Vagina (tissue), 2 donors: ENCODE results near the gene ODAD3. TPM values are rescaled to one million over a fixed set of nuclear protein-coding genes. Genes with fewer than 3 reads are reported as not detected.

Source experiments
- DNase-seq, 2 donors: peaks; one replicate each; pipeline ENCODE4 v3.0.0-alpha.2; 2017; ENCODE audit errors: extremely low spot score in 2 of 2
- H3K27ac ChIP-seq: fragments of 200-600 bp; sonication (generic); one replicate; pipeline ENCODE4 v1.5.1; 2019
- H3K27me3 ChIP-seq: fragments of 200-600 bp; sonication (generic); one replicate; pipeline ENCODE4 v1.5.1; 2019
- H3K36me3 ChIP-seq, 2 donors: fragments of 200-600 bp; sonication (generic); one replicate each; pipeline ENCODE4 v1.5.1; 2017 to 2019
- H3K4me1 ChIP-seq: fragments of 200-600 bp; sonication (generic); one replicate; pipeline ENCODE4 v1.5.1; 2019
- H3K4me3 ChIP-seq, 2 donors: fragments of 200-600 bp; sonication (generic); 1 replicate in 1 of 2; 2 replicates in 1 of 2; pipeline ENCODE4 v1.5.1; 2016 to 2019
- H3K9me3 ChIP-seq: fragments of 200-600 bp; sonication (generic); one replicate; pipeline ENCODE4 v1.5.1; 2019
- POLR2A ChIP-seq, 2 donors: fragments of 450-650 bp; IDR thresholded peaks; one replicate each; pipeline ENCODE4 v1.6.1; 2017; ENCODE audit warnings: antibody characterized with exemption in 2 of 2, mild to moderate bottlenecking in 2 of 2, moderate library complexity in 2 of 2
- POLR2AphosphoS5 ChIP-seq, 2 donors: sonication (generic); formaldehyde crosslinking; IDR thresholded peaks; one replicate each; pipeline ENCODE4 v1.9.0; 2017; ENCODE audit warnings: antibody characterized with exemption in 2 of 2, mild to moderate bottlenecking in 2 of 2, low read depth in 1 of 2; ENCODE audit not compliant: insufficient read depth in 1 of 2
- intact Hi-C: fragments of 100-400 bp; cut with DNase I; formaldehyde crosslinking; loops from one replicate; pipeline ENCODE4 v1.15.1; 2023
- total RNA-seq: library from RNA; depleted of rRNA; stranded (reverse); fragments of >200 nt; gene quantifications from one replicate; pipeline ENCODE4 v1.2.3, GENCODE V29; 2016
- TF ChIP-seq, protein P1 (sequence below), 3 experiments: fragments of 450-650 bp in 2 of 3; fragments of 200-600 bp in 1 of 3; sonication (generic) in 1 of 3; IDR thresholded peaks; one replicate each; pipeline ENCODE4 v1.5.1; 2017 to 2019; ENCODE audit warnings: antibody characterized with exemption in 3 of 3, mild to moderate bottlenecking in 2 of 3, moderate library complexity in 2 of 3

ODAD3 gene
- total RNA-seq, 1 donor from 2014 or later: not detected

DNA sequence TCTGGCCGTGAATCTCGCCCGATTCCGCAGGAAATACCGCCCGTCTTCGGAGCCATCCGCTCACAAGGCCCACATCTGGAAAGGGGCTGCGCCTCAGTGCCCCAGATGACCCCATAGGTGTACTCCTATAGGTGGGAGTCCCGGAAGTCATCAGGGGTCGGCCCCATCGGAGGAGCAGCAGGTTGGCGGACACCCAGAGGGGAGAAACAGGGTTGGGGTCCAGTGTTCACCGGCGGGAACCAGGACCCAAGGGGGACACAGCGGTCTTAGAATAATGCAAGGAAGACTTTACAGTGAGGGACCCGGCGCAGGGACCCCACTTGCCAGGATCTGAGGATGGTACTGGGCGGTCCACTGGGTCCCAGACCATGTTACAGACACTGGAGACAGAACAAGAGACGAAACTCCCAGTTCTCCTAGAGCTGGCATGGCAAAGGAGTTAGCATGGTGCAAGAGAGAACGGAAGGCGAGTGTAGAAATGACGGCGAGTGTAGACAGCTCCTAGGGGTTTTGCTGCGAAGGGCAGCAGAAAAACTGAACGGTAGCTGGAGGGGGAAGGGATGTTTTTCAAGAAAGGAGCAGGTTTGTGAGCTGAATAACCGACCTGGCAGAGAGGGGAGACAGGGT, 11.6 kb downstream of the ODAD3 start:
- H3K27me3 ChIP-seq: no peaks in the 10 kb centered on the region
- no peak overlapping the region for H3K4me3 ChIP-seq
- intact Hi-C loops: loop anchor here (5.0 kb wide), 1 partner anchor 41 kb away; the partner anchor contains the start of gene EPOR
- no peak overlapping the region for H3K27ac ChIP-seq
- H3K4me1 ChIP-seq: peaks cover 50% of the 10 kb centered on the region
- no peaks in the 10 kb centered on the region for H3K9me3 ChIP-seq
- no peaks in the 10 kb centered on the region for H3K36me3 ChIP-seq
- DNase-seq: peak in 1 of 2 donors; percentile 77
- TF ChIP-seq POLR2AphosphoS5 (IDR thresholded peaks at IDR 0.05; ENCODE audit: insufficient read depth in 1 of 2, low read depth in 1 of 2) (no peak), POLR2A (IDR thresholded peaks at IDR 0.05) (no peak)
- TF ChIP-seq, protein P1, sequence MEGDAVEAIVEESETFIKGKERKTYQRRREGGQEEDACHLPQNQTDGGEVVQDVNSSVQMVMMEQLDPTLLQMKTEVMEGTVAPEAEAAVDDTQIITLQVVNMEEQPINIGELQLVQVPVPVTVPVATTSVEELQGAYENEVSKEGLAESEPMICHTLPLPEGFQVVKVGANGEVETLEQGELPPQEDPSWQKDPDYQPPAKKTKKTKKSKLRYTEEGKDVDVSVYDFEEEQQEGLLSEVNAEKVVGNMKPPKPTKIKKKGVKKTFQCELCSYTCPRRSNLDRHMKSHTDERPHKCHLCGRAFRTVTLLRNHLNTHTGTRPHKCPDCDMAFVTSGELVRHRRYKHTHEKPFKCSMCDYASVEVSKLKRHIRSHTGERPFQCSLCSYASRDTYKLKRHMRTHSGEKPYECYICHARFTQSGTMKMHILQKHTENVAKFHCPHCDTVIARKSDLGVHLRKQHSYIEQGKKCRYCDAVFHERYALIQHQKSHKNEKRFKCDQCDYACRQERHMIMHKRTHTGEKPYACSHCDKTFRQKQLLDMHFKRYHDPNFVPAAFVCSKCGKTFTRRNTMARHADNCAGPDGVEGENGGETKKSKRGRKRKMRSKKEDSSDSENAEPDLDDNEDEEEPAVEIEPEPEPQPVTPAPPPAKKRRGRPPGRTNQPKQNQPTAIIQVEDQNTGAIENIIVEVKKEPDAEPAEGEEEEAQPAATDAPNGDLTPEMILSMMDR (IDR thresholded peaks at IDR 0.05): no peak

DNA sequence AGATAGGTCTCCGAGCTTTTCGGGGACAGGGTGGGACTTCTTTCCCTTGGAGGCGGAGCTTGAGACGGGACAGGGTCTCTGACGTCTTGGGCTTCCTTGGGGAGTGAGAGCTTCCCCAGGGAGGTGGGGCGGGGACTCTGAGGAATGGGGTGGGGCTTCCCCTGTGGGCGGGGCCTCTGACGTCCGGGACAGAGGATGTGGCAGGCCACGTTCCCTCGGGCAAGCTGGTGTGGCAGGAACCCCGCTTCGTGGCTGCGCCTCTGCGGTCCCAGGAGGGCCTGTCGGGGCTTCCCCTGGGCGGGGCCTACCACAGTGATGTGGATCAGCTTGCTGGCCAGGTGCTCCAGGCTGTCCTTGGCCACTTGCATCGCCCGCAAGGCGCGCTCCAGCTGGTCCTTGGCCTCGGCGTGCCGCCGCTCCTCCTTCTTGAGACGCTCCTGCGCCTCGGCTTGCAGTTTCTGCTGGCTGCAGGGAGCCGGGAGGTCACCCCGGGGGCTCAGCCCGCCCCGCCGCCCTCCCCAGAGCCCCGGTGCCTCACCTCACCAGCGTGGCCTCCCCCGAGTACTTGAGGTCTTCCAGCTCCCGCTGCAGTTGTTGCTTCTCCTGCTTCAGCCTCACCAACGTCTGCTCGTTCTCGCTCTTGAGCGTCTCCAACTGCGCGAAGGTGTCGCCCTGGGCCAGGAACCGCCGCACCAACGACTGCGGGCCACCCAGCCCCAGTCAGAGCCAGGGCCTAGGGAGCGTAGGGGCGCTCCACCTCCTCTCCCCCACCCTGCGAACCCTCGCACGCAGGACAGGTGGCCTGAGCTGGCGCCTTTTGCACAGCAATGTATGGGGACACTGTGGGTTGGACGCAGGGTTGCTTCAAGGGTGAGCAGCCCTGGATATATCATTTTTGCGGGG, 12.5 kb downstream of the ODAD3 start:
- TF ChIP-seq, protein P1 (IDR thresholded peaks at IDR 0.05): no peak
- TF ChIP-seq POLR2AphosphoS5 (IDR thresholded peaks at IDR 0.05; ENCODE audit: insufficient read depth in 1 of 2, low read depth in 1 of 2): peak; percentile 9 to 35
- no peak for TF ChIP-seq POLR2A (IDR thresholded peaks at IDR 0.05)
- no peaks in the 10 kb centered on the region for H3K9me3 ChIP-seq
- no peaks in the 10 kb centered on the region for H3K36me3 ChIP-seq
- H3K4me1 ChIP-seq: peaks cover 54% of the 10 kb centered on the region
- peak in 1 of 2 donors; percentile 94 for DNase-seq
- H3K27me3 ChIP-seq: no peaks in the 10 kb centered on the region
- peak overlapping the region; percentile 68 for H3K27ac ChIP-seq
- intact Hi-C loops: loop anchor here (5.0 kb wide), 1 partner anchor 40 kb away; the partner anchor contains the start of gene EPOR
- H3K4me3 ChIP-seq: peak overlapping the region; percentile 33 to 47

DNA sequence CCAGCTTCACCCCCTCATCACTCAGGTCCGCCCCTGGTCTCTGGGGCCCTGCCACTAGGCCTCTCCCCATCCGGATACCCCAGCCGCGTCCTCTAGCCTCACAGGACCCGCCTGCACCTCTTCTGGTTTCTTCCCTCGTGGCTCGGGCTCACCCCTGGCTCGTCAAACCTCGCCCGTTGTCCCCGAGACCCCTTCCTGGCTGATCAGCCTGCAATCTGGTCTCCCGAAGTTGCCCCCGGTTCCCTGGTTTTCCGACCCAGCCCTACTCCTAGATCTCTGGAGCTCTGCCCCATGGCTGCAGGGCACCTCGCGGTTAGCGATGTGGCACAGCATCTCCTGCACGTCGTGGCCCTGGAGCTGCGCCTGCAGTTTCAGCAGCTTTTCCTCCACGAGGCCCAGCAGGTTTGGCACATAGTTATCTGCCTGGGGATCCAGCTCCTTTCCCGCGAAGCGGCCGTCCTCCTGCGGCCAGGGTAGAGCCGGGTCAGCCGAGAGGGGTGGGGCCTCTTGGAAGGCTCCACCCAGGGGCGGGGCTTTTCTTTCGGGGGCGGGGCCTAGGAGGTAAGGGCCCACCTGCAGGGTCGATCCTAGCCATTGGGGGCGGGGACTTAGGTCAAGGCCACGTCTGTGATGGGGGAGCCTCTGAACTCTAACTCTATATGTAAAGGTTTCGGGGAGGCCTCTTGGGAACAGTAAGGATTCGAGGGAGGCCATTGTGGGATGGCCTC, 13.4 kb downstream of the ODAD3 start:
- Histone ChIP-seq H3K27ac (peak overlapping the region; percentile 68), H3K27me3 (no peaks in the 10 kb centered on the region), H3K36me3 (no peaks in the 10 kb centered on the region), H3K4me1 (peaks cover 54% of the 10 kb centered on the region), H3K4me3 (peak overlapping the region; percentile 33 to 47), H3K9me3 (no peaks in the 10 kb centered on the region)
- intact Hi-C loops: loop anchor here (5.0 kb wide), 1 partner anchor 39 kb away; the partner anchor contains the start of gene EPOR
- DNase-seq: no peak
- no peak for TF ChIP-seq POLR2A (IDR thresholded peaks at IDR 0.05)
- TF ChIP-seq, protein P1 (IDR thresholded peaks at IDR 0.05): no peak
- TF ChIP-seq POLR2AphosphoS5 (IDR thresholded peaks at IDR 0.05; ENCODE audit: insufficient read depth in 1 of 2, low read depth in 1 of 2): peak in 1 of 2 donors; percentile 13

DNA sequence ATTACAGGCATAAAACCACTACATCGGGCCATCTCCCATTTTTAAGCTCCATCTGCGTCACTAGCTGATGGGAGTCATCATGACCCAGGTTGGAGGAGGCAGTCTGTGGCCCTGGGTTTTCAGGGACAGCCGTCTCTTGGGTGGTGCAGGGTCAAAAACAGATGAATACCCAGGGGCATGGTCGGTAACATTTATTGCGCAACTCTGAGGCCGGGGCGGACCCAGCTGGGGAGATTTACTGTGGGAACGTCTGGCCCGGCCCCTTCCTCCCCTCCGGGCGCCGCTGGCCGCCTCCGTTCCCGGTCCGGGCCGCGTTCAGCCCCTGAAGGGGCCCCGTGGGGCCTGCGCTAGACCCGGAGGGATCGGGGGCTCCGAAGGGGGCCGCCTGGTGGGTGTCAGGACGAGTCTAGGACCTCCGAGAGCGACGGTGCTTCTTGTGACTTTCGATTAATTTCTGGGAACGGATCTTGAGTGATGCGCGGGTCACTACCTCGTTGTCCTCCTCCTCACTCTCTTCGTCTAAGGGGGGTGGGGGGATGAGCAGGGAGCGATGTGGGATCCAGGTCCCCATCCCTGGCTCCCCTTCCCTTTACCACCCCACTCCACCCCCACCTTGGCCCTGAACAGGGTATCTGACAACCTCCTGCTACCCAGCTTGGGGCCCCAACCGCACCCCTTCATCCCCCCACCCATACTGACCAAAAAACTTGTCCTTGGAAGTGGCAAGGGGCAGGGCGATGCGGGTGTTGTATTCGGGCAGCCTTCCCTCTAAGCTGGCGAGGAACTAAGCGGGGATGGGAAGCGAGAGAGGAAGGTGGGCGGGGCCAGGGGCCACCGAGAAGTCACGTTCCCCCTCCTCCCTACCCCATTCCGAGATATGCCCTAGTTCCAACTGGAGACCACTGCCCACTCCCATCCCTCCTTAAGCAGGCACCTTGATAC, 14.2 kb downstream of the ODAD3 start:
- no peak for DNase-seq
- H3K36me3 ChIP-seq: no peaks in the 10 kb centered on the region
- no peaks in the 10 kb centered on the region for H3K27me3 ChIP-seq
- peak overlapping the region; percentile 33 to 47 for H3K4me3 ChIP-seq
- no peaks in the 10 kb centered on the region for H3K9me3 ChIP-seq
- intact Hi-C loops: loop anchor here (5.0 kb wide), 1 partner anchor 38 kb away; the partner anchor contains the start of gene EPOR
- TF ChIP-seq POLR2AphosphoS5 (IDR thresholded peaks at IDR 0.05; ENCODE audit: insufficient read depth in 1 of 2, low read depth in 1 of 2): peak; percentile 18 to 75
- TF ChIP-seq, protein P1 (IDR thresholded peaks at IDR 0.05): no peak
- H3K27ac ChIP-seq: peak overlapping the region; percentile 68
- peaks cover 54% of the 10 kb centered on the region for H3K4me1 ChIP-seq
